GM19452 (cell line): ENCODE results near the gene ARSB.

Experiments
- ATAC-seq: cut with Tn5 transposase; IDR thresholded peaks from one replicate; pipeline ENCODE4 v1.9.1; 2021; ENCODE audit not compliant: unreplicated experiment

Gene ARSB

GRCh38 chr5:78730300-78731094, 254.6 kb downstream of the ARSB start:
- ATAC-seq, result no peak

- ATAC-seq, result peak; percentile 84
These were observed 257.0 kb downstream of the ARSB start for GRCh38 chr5:78727786-78728761.
